HG02759 (cell line): ENCODE measurements around the gene GPR78.
A peak's percentile ranks its signal among the peaks of the same experiment; 100 is the strongest.

Experiments used
- ATAC-seq: cut with Tn5 transposase; IDR thresholded peaks from one replicate; pipeline ENCODE4 v1.9.1; 2021; ENCODE audit warnings: mild to moderate bottlenecking, moderate library complexity; ENCODE audit not compliant: unreplicated experiment

The GPR78 gene

GRCh38 chr4:8580321-8581093 is at the start of gene GPR78:
GPR78 (plus strand) TSS chr4:8580392; CDS start chr4:8580983, 591 bp downstream.
- no peak for ATAC-seq

- ATAC-seq = no peak
Measured at GRCh38 chr4:8532245-8532781, 47.9 kb upstream of the GPR78 start.

GRCh38 chr4:8533274-8533865 is 46.8 kb upstream of the GPR78 start:
- ATAC-seq = no peak

- peak; percentile 88 for ATAC-seq
Measured at GRCh38 chr4:8534129-8534528, 46.1 kb upstream of the GPR78 start.

GRCh38 chr4:8534611-8535010 is 45.6 kb upstream of the GPR78 start:
- no peak for ATAC-seq

GRCh38 chr4:8536467-8536866 is 43.7 kb upstream of the GPR78 start:
- ATAC-seq = no peak

GRCh38 chr4:8537041-8537461 is 43.1 kb upstream of the GPR78 start:
- ATAC-seq = peak; percentile 37

- ATAC-seq = no peak
Measured at GRCh38 chr4:8538076-8538702, 42.0 kb upstream of the GPR78 start.

GRCh38 chr4:8538703-8539567 is 41.3 kb upstream of the GPR78 start:
- no peak for ATAC-seq

GRCh38 chr4:8539661-8540060 is 40.5 kb upstream of the GPR78 start:
- peak; percentile 14 for ATAC-seq

GRCh38 chr4:8540072-8540471 is 40.1 kb upstream of the GPR78 start:
- peak; percentile 44 for ATAC-seq

GRCh38 chr4:8540586-8540985 is 39.6 kb upstream of the GPR78 start:
- ATAC-seq = no peak

- ATAC-seq = no peak
Measured at GRCh38 chr4:8540991-8541390, 39.2 kb upstream of the GPR78 start.

- no peak for ATAC-seq
Measured at GRCh38 chr4:8541981-8542715, 38.0 kb upstream of the GPR78 start.

GRCh38 chr4:8542776-8543525 is 37.2 kb upstream of the GPR78 start:
- no peak for ATAC-seq

GRCh38 chr4:8543623-8544022 is 36.6 kb upstream of the GPR78 start:
- no peak for ATAC-seq

- no peak for ATAC-seq
Measured at GRCh38 chr4:8544282-8544681, 35.9 kb upstream of the GPR78 start.

- no peak for ATAC-seq
Measured at GRCh38 chr4:8544741-8545438, 35.3 kb upstream of the GPR78 start.

GRCh38 chr4:8545439-8545765 is 34.8 kb upstream of the GPR78 start:
- ATAC-seq = no peak
